Measurements from ENCODE around the gene GALT.

- TF ChIP-seq CTCF (IDR thresholded peaks at IDR 0.05; ENCODE audit: low read depth, low read length, poor library complexity, severe bottlenecking): no peak
- no peak for TF ChIP-seq EZH2phosphoT487 (IDR thresholded peaks at IDR 0.05; ENCODE audit: borderline replicate concordance, low read length)
Observed at GRCh38 chr9:34620061-34620994, 26.1 kb upstream of the GALT start, which contains the start of gene DCTN3.

Measured in DOHH2 (cell line).